ENCODE data around the gene PCDHB10.

DNA sequence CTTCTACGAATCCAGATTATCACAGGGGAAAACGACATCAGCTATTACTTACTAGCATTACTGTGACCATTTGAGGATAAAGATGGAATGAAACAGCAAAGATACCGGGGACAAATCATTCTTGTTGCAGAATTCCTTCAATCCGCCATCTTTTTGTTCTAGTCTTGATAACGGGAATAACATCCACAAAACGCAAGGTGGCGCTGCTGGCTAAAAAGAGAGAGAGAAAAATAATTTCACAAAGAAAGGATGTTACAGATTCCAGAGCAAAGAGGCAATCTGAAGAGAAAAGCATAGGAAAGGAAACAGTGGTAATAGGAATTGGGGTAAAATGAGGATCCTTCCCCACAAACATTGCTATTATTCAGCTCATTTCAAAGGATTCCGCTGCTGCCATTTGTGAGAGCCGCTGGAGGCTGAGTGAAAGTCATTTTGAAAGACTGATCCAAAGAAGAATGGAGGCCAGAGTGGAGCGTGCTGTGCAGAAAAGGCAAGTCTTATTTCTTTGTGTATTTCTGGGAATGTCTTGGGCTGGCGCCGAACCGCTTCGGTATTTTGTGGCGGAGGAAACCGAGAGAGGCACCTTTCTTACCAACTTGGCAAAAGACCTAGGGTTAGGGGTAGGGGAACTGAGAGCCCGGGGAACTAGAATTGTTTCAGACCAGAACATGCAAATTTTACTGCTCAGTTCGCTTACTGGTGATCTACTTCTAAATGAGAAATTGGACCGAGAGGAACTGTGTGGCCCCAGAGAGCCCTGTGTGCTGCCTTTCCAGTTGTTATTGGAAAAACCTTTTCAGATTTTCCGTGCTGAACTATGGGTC is 19.6 kb upstream of the PCDHB10 start, which contains the start of gene PCDHB7:
- TF ChIP-seq, protein P1, sequence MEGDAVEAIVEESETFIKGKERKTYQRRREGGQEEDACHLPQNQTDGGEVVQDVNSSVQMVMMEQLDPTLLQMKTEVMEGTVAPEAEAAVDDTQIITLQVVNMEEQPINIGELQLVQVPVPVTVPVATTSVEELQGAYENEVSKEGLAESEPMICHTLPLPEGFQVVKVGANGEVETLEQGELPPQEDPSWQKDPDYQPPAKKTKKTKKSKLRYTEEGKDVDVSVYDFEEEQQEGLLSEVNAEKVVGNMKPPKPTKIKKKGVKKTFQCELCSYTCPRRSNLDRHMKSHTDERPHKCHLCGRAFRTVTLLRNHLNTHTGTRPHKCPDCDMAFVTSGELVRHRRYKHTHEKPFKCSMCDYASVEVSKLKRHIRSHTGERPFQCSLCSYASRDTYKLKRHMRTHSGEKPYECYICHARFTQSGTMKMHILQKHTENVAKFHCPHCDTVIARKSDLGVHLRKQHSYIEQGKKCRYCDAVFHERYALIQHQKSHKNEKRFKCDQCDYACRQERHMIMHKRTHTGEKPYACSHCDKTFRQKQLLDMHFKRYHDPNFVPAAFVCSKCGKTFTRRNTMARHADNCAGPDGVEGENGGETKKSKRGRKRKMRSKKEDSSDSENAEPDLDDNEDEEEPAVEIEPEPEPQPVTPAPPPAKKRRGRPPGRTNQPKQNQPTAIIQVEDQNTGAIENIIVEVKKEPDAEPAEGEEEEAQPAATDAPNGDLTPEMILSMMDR (IDR thresholded peaks at IDR 0.05), result peak in 2 of 3 donors; percentile 20 to 28
- TF ChIP-seq POLR2A (IDR thresholded peaks at IDR 0.05) (no peak), POLR2AphosphoS5 (IDR thresholded peaks at IDR 0.05) (no peak)

Data from breast epithelium (tissue), 3 donors.